Tongue (tissue), 2 donors: ENCODE measurements around the gene AGRN. TPM values are rescaled to one million over a fixed set of nuclear protein-coding genes. Genes with fewer than 3 reads are reported as not detected.
"Not testable (repeated sequence)": the region's sequence is repeated elsewhere in the genome, so short reads cannot be mapped to it uniquely, and the experiment has no call there.

ENCODE experiments used
- DNase-seq: peaks from one replicate; pipeline ENCODE4 v3.0.0-alpha.2; 2015
- total RNA-seq: library from RNA; depleted of rRNA; stranded (reverse); fragments of >200 nt; gene quantifications from one replicate; pipeline ENCODE4 v1.2.3, GENCODE V29; 2014

The AGRN gene
- total RNA-seq, 1 donor from 2014 or later: 57.2 TPM

DNA sequence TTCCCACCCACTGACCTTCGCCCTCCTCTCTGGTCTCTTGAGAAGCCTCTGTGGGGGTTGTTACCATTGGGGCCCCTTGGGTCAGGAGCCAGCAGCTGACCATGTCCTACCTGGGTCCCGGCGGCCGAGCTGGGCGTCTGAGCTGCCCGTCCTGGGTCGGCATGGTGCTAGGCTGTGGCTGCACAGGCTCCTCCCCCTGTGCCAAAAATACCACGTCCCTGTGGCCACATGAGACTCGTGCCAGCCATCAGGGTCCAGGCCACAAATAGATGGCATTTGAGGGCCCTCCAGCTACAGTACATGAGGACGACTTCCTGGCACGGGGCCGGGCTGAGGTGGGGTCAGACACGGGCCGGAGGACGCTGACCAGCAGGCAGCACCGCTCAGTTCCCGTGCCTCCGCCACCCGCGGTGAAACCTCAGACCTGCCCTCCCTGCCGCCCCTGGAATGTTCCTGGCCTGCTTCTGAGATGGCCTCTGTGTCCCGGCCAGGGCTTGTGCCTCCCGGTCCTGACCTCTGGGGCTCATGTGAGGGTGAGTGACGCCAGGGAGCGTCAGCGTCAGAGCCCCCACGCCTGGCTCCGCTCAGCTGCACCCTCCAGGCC lies 37.9 kb upstream of the AGRN start, which contains the start of gene PERM1:
PERM1 (minus strand) TSS at position 139 of the 604 bp plus-strand sequence. CDS start 1,064 bp downstream, outside the sequence.
- DNase-seq: no peak

DNA sequence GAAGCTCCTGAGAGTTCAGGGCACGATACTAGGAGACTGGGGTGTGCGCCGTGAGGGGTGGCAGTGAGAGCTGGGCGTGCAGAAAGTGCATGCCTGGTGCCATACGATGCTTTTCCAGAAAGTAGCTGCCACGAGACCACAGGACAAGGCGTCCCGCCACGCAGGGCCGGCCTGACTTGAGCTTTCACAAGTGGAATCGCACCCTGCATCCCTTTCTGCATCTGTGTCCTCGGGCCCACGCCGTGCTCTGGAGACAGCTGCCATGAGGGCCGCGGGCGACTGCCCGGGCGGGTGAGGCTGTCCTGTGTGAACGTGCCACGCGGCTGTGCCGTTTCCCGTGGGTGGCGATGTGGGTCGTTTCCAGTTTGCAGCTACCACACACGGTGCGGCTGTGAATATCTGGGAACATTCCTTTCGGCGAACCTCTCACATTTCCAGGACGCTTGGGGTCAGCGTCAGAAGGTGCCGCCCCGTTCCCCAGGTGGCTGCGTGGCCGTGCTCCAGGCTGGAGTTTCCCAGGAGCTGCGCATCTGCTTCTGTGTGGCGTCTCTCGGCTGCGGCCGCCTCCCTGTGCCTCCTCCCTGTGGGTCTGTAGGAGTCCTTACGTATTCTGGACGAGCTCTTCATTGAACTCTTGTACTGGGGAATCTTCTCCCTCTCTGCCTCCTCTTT lies 37.0 kb upstream of the AGRN start:
- no peak for DNase-seq

DNA sequence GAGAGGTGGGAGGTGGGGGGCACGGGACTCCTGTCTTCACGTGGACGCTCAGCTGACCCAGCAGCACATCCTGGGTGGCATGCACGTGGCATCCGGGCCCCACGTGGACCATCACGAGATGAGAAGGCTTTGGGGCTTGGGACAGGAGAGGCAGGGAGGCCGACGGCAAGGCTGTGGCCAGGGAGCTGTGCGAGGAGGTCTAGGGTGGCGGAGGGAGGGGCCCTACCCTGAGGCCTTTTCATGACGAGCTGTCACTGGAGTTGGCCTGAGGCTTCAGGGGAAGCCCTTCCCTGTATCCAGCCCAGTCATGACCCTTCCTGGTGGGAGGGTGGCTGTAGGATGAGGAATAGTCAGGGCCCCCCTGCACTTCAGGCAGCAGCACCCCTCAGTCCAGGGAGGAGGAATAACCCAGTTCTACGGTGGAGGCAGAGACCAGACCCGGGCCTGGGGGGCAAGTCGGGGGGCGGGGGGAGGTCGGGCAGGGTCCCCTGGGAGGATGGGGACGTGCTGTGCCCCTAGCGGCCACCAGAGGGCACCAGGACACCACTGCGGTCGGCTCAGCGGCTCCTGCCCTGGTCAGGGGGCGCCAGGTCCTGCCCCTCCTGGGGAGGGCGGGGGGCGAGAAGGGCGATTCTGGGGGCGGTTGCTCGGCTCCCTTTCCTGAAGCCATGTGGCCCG lies 36.0 kb upstream of the AGRN start:
- DNase-seq: no peak

DNA sequence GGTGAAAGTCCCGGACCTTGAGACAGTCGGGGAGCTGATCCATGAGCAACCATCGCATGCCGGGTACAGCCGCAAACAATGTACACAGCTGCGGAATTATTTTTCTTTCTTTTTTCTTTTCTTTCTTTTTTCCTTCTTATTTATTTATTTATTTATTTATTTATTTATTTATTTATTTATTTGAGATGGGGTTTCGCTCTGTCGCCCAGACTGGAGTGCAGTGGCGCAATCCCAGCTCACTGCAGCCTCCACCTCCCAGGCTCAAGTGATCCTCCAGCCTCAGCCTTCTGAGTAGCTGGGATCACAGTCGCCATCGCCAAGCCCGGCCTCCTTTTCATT lies 35.5 kb upstream of the AGRN start:
- DNase-seq: no peak

DNA sequence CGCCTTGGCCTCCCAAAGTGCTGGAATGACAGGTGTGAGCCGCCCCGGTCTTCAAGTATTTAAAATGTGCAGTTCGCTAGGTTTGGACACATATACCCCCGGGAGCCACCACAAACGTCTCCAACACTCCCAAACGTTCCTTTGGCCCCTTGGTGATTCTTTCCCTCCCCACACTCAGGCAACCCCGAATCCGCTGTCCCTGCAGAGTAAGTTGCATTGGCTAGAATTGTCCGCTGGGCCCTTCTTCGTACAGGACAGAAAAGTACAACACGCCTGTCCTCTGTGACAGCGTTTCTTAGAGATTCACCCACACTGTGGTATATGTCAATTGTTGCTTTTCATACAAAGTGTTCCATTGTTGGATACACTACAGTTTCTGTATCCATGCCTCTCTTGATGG lies 34.8 kb upstream of the AGRN start:
- DNase-seq: no peak

DNA sequence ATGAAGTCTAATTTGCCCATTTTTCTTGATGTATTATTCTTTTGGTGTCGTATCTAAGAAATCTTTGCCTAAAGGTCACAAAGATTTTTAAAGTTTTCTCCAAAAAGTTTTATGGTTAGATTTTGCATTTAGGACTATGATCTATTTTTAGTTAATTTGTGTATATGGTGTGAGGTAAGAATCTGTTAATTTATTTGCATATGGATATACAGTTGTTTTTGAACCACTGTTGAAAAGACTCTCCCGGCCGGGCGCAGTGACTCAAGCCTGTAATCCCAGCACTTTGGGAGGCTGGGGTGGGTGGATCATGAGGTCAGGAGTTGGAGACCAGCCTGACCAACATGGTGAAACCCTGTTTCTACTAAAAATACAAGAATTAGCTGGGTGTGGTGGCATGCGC lies 31.9 kb upstream of the AGRN start:
- DNase-seq: not testable (repeated sequence)

DNA sequence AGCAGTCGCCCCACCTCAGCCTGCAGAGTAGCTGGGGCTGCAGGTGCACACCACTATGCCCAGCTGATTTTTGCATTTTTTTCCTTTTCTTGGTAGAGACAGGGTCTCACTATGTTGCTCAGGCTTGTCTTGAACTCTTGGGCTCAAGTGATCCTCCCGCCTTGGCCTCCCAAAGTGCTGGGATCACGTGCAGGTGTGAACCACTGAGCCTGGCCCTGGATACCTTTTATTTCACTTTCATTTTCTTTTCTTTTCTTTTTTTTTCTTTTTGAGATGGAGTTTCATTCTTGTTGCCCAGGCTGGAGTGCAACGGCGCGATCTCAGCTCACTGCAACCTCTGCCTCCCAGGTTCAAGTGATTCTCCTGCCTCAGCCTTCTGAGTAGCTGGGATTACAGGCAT lies 28.6 kb upstream of the AGRN start:
- not testable (repeated sequence) for DNase-seq

DNA sequence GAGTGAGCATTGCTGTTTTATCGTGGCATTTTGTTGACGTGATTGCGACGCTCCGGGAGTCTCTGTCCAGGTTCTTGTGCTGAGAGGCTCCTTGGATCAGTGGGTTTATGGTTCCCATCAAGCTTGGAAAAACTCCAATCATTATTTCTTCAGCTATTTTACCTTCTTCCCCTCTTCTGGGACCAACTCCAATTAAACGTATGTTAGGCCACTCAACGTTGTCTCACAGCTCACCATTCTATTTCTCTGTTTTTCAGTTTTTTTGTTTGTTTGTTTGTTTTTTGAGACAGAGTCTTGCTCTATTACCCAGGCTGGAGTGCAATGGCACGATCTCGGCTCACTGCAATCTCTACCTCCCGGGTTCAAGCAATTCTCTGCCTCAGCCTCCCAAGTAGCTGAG lies 28.0 kb upstream of the AGRN start:
- DNase-seq: no peak

DNA sequence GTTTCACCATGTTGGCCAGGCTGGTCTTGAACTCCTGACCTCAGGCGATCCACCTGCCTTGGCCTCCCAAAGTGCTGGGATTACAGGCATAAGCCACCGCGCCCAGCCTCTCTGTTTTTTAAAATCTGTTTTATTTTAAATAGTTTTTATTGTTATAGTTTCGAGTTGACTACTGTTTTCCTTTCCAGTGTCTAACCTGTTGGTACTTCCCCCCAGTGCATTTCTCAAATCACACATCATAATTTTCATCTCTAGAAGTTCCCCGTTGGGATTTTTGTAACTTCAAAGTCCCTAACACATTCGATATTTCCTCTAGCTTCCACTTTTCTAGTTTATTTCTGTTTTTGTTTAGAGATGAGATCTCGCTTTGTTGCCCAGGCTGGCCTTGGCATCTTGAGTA lies 27.6 kb upstream of the AGRN start:
- no peak for DNase-seq

DNA sequence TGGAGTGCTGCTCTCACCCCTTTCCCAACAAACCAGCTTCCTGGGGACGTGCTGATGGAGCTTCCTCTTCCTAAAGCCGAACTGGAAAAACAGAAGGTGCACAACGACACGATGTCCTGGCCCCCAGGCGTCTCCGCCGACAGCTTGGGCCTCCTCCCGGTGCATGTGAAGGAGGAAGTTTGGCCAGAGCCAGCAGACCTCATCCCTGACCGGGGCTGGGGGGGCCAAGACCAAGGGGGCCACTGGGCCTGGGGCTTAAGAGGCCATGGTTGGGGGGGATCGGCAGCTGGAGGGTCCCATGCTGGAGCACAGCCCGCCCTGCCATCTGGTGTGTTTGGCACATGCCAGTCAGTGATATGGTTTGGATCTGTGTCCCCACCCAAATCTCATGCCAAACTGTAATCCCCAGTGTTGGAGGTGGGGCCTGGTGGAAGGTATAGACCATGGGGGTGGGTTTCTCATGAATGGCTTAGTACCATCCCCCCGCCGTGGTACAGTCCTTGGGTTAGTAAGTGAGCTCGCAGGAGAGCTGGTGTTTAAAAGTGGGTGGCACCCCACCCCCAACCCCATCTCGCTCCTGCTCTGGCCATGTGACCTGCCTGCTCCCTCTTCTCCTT lies 26.4 kb upstream of the AGRN start:
- DNase-seq: no peak

DNA sequence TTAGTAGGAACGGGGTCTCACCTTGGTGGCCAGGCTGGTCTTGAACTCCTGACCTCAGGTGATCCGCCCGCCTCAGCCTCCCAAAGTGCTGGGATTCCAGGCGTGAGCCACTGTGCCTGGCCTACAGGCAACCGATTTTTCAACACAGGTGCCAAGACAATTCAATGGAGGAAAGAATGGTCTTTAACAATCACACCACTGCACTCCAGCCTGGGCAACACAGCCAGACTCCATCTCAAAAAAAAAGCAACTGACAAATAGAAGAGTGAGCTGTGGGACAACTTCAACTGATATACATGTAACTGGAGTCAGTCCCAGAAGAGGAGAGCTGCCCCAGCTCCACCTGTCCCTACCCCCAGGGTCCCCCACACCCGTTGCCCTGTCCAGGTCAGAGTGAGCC lies 25.4 kb upstream of the AGRN start:
- DNase-seq: not testable (repeated sequence)

DNA sequence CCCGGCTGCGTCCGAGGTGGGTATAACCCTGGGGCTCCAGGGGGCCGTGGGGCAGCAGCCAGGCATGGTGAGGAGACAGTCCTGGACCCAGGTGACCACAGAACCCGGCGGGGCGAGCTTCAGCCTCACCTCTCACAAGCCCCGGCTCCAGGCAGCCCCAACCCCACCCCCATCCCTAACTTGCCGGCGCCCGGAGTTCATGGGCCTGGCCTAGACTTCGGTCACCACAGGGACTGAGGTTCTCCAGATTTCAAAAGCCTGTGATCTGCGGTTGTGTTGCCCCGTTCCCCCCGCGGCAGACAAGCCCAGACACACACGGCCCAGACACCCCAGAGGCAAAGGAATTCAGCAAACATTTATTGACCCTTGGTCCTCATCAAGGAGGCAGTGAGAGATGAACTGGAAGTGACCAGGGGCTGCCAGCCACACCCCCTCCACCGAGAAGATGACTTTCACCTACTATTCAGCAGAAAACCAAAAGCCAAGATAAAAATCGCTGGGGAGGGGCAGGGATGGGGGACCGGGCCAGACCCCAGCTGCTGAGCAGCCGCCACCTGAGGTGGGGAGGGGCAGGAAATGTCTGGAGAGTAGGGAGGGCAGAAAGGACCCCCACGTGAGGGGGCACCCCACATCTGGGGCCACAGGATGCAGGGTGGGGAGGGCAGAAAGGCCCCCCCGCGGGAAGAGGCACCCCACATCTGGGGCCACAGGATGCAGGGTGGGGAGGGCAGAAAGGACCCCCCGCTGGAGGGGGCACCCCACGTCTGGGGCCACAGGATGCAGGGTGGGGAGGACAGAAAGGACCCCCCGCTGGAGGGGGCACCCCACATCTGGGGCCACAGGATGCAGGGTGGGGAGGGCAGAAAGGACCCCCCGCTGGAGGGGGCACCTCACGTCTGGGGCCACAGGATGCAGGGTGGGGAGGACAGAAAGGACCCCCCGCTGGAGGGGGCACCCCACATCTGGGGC lies 24.0 kb upstream of the AGRN start:
- DNase-seq: no peak

DNA sequence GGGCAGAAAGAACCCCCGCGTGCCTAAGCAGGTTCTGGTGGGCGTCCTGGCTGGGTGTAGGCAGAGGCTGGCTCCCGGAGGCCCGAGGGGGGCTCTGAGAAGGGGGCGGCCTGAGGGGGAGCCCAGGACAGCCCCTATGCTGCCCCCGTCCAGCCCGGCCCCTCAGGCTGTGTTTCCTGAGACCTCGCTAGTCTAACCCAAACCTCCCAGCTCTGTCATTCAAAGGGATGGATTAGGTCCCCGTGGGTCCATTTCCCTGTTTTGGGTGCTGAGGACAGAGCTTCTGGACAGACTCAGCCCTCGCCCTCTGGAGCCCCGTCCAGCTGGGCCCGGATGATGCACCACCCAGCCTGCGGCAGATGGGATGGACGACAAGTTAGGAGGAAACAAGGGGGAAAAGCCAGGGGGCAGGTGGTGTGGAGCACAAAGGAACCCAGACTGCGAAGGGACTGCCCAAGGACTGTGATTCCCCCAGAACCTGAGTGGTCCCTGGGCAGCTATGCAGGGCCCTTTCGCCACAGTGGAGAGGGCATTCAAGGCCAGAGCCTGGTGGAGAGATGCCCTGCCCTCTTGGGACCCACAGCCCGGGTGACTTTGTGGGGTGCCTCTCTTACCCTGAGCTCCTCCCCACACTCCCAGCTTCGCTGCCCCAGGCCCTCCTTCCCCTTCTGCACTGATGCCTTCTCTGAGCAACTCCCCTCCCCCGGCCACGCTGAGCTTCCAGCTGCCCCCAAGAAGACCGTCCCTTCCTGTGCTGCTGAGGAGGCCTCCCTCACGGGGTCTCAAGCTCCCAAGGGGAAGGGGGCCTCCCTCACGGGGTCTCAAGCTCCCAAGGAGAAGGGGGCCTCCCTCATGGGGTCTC lies 22.8 kb upstream of the AGRN start:
- DNase-seq: no peak

DNA sequence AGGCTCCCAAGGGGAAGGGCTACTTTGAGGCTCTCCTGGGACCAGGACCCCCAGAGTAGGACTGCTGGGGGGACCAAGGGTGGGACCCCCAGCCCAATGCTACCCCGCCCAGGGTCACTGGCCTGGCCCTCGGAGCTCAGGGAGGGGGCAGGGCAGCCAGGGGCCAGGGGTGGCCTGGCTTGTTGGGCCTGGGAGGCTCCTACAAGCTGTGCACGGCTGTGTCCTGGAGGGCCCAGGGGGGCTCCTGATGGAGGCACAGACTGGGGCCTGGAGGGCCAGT lies 22.3 kb upstream of the AGRN start:
- no peak for DNase-seq

DNA sequence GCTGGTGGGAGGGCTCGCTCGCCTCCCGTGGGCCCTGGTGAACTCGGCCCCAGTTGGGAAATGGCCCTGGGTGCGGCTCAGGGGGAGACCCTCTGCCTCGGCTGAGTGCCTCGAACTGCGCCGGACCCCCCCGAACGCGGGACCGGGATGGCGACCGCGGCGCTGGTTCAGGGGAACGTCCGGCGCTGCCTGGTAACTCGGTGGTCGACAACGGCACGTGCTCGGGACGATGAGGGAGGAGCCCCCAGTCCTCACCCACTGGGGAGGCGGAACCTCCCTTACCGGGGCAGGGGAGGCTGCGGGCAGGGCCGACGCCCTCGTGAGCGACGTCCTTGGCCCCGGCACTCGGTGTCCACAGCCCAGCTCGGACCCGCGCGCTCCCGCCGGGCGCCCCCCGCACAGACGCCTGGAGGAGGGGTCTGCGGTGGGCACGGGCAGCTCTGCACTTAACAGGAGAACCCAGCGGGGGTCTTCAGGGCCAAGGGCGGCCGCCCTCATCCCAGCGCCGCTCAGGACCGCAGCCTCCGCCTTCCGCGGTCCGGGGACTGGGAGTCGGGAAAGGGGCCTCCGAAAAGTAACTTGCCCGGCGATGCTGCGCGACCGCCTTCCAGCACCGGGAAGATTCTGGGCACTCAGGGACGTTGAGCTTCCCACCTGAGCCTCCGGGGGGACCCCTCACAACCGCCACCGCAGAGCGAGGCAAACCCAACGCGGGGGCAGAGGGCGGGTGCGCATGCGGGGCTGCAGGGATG lies 21.8 kb upstream of the AGRN start:
- DNase-seq: no peak

DNA sequence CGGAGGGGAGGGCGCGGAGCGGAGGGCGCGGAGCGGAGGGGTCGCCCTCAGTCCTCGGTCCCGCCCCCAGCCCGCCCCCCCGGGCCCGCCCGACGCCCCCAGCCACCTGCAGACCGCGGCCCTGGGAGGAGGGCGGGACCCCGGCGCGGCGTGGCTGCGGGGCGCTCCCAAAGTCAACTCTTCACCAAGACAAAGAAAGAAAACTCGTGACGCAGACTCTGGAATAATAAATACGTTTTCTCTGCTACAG lies 21.2 kb upstream of the AGRN start:
- peak; percentile 65 for DNase-seq

DNA sequence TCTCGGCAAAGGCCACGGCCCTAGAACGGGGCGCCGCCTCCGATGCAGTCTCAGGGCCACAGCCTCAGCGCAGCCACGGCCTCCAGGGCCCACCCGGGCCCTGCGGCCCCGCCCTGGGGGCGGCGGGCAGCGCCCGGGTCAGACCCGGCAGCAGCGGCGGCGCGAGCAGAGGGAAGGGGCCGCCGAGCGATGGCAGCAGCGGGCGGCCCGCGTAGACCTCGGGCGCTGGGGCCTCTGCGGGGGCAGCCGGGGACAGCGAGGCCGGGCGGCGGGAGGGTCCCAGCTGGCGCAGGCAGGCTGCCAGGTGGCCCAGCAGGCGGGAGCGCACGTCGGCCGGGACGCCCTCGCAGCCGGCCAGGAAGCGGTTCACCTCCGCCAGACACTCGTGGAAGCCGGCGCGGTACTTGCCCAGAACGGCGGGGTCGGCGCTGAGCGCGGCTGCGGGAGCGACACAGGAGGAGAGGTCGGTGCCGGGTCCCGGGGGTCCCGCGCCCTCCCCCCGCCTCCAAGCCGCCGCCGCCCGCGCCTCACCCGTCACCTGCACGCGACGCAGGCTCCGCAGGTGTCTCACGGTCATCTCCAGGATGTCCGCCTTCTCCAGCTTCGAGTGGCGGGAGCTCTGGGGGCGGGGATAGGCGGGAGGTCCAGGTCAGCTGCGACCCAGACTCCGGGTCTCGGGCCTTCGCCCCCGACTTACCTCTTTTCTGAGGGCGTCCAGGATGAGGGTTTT lies 20.8 kb upstream of the AGRN start:
- peak; percentile 79 for DNase-seq

DNA sequence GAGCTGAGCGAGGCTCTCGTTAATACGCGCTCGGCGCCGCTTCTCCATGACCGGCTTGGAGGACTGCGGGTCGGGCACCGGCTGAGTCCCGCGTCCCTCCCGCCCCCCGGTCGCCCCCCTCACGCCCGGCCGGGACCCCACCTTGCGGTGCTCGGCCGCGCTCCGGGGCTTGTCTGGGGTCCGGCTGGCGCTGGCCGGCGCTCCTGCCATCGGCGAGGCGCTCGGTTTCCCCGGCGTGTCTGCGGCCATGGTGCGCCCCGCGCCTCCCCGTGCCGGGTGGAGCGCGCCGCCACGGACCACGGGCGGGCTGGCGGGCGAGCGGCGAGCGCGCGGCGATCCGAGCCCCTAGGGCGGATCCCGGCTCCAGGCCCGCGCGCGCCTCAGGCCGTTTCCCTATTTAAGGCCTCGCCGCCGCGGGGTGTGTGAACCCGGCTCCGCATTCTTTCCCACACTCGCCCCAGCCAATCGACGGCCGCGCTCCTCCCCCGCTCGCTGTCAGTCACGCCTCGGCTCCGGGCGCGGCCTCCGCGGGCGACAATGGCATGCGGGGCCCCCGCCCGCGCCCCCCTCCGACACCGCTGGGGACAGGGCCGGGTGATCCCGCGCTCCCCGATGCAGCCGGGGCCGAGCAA lies 20.1 kb upstream of the AGRN start, which contains the start of gene HES4:
HES4 (minus strand) TSS at position 373 of the 632 bp plus-strand sequence; CDS start at position 249, 124 bp downstream.
- peak; percentile 97 for DNase-seq

DNA sequence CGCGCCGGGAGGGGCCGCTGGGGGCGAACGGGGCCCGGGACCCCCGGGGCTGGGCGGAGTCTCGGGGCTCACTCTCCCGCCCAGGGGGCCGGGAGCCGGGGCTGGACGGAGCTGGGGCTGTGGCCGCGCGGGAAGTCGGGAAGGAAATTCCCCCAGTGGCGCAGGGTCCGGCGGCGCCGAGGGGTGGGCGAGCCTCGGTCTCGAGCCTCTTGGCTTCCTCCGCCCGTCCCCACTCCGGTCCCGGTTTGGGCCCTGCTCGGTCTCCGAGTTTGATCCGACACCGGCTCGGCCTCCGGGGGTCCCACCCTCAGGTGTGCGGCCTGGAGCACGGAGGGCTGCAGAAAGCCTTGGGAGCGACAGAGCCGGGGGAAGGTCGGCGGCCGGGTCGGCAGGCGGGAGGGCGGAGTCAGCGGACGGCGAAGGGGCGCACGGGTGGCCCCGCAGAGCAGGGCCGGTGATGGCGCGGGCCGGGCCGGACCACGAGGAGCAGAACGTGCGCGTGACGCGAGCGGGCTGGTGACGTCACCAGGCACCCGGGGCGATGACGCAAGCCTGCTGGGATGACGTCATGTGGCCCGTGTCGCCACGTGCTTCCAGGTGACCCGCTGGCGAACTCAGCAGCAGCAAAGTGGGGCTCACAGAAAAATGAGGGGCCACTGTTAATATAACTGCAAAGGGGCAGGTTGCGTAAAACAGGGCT lies 19.4 kb upstream of the AGRN start:
- DNase-seq: peak; percentile 93
